GM23248 (cell line): ENCODE data around the gene SETBP1.

Experiments
- EZH2 ChIP-seq: fragments of 200-600 bp; sonication (generic); IDR thresholded peaks from 2 replicates; pipeline ENCODE4 v1.6.1; 2018; ENCODE audit warnings: antibody characterized with exemption, mild to moderate bottlenecking; ENCODE audit not compliant: insufficient read depth, poor library complexity, severe bottlenecking
- EZH2phosphoT487 ChIP-seq: fragments of 200-600 bp; sonication (generic); IDR thresholded peaks from 2 replicates; pipeline ENCODE4 v1.6.1; 2018; ENCODE audit warnings: antibody characterized with exemption, moderate library complexity, mild to moderate bottlenecking, low read depth; ENCODE audit not compliant: insufficient read depth

- TF ChIP-seq EZH2 = no peak
- no peak for TF ChIP-seq EZH2phosphoT487
Observed at GRCh38 chr18:44880170-44880569, 199.5 kb downstream of the SETBP1 start.
